ENCODE results near the gene FBXL20. TPM values are rescaled to one million over a fixed set of nuclear protein-coding genes. Genes with fewer than 3 reads are reported as not detected.
A peak's percentile ranks its signal among the peaks of the same experiment; 100 is the strongest.
"Not testable (repeated sequence)": the region's sequence is repeated elsewhere in the genome, so short reads cannot be mapped to it uniquely, and the experiment has no call there.

The FBXL20 gene
- total and polyA plus RNA-seq, 4 donors = 3.2 to 31.7 (median 11.5) TPM

DNA sequence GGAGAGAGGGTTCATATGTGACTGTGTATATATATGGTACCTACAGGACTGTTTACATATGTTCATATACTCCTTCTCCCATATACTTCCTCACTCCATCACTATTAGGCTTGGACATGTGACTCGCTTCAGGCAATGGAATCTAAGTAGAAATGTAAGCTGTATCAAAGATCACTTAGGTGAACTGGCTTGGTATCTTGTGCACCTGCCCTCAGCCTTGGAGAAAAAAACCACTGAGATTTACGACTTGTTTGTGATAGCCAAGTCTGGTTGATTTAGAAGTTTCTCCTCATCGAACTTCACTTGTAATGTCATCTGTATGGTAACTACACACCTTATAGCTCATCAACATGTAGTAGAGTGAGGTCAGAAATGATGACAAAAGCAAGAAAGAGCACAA, 59.9 kb downstream of the FBXL20 start:
- Histone ChIP-seq H3K27ac (ENCODE audit: low read depth in 1 of 2, low read length in 1 of 2) (no peak overlapping the region), H3K4me3 (no peak overlapping the region), H3K4me1 (ENCODE audit: control insufficient read depth in 5 of 5, insufficient read depth in 5 of 5, low read length in 5 of 5) (peaks cover 0 to 4% (median 0%) of the 10 kb centered on the region in 5 donors), H3K36me3 (ENCODE audit: control insufficient read depth in 4 of 4, insufficient read depth in 4 of 4, low read length in 4 of 4) (peaks cover 0 to 3% (median 2%) of the 10 kb centered on the region in 4 donors), H3K9ac (ENCODE audit: insufficient read depth in 1 of 2, low read length in 2 of 2) (no peak overlapping the region), H3K9me3 (ENCODE audit: control insufficient read depth in 4 of 4, insufficient read depth in 3 of 4, low read length in 3 of 4) (no peaks in the 10 kb centered on the region), H3K27me3 (ENCODE audit: control insufficient read depth in 3 of 3, insufficient read depth in 3 of 3, low read length in 2 of 3) (no peaks in the 10 kb centered on the region)
- TF ChIP-seq, protein P1, sequence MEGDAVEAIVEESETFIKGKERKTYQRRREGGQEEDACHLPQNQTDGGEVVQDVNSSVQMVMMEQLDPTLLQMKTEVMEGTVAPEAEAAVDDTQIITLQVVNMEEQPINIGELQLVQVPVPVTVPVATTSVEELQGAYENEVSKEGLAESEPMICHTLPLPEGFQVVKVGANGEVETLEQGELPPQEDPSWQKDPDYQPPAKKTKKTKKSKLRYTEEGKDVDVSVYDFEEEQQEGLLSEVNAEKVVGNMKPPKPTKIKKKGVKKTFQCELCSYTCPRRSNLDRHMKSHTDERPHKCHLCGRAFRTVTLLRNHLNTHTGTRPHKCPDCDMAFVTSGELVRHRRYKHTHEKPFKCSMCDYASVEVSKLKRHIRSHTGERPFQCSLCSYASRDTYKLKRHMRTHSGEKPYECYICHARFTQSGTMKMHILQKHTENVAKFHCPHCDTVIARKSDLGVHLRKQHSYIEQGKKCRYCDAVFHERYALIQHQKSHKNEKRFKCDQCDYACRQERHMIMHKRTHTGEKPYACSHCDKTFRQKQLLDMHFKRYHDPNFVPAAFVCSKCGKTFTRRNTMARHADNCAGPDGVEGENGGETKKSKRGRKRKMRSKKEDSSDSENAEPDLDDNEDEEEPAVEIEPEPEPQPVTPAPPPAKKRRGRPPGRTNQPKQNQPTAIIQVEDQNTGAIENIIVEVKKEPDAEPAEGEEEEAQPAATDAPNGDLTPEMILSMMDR (IDR thresholded peaks at IDR 0.05; ENCODE audit: control extremely low read depth, extremely low read depth) = no peak
- WGBS, 2 donors = 93 to 96% methylated on average over 3 of the region's 3 CpGs
- no peak for DNase-seq
- no peak for ATAC-seq (ENCODE audit: insufficient read depth, low FRiP score)

DNA sequence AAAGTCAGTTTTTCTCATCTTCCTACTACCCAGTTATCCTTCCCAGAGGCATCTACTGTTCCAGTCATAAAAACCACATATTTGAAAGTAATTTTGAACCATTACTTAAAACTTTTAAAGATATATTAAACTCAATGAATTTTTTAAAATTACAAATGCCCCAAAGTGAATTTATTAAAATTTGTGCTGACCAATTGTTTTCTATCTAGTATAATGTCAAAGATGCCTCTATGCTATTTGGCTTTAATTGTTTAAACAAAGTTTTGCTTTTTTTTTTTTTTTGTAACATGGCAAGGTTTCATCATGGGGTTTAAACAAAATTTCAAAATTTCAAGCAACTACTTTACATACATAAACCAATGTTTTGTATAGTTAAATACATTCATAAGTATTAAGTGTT, 60.7 kb downstream of the FBXL20 start:
- peaks cover 0 to 5% (median 0%) of the 10 kb centered on the region in 5 donors for H3K4me1 ChIP-seq (ENCODE audit: control insufficient read depth in 5 of 5, insufficient read depth in 5 of 5, low read length in 5 of 5)
- no peak overlapping the region for H3K27ac ChIP-seq (ENCODE audit: low read depth in 1 of 2, low read length in 1 of 2)
- H3K9ac ChIP-seq (ENCODE audit: insufficient read depth in 1 of 2, low read length in 2 of 2) = no peak overlapping the region
- H3K27me3 ChIP-seq (ENCODE audit: control insufficient read depth in 3 of 3, insufficient read depth in 3 of 3, low read length in 2 of 3) = no peaks in the 10 kb centered on the region
- no peak for ATAC-seq (ENCODE audit: insufficient read depth, low FRiP score)
- TF ChIP-seq, protein P1 (IDR thresholded peaks at IDR 0.05; ENCODE audit: control extremely low read depth, extremely low read depth) = no peak
- DNase-seq = no peak
- H3K9me3 ChIP-seq (ENCODE audit: control insufficient read depth in 4 of 4, insufficient read depth in 3 of 4, low read length in 3 of 4) = no peaks in the 10 kb centered on the region
- H3K4me3 ChIP-seq = no peak overlapping the region
- peaks cover 0 to 3% (median 2%) of the 10 kb centered on the region in 4 donors for H3K36me3 ChIP-seq (ENCODE audit: control insufficient read depth in 4 of 4, insufficient read depth in 4 of 4, low read length in 4 of 4)

GRCh38 chr17:39339272-39339671, 62.2 kb downstream of the FBXL20 start:
- Histone ChIP-seq H3K4me3 (no peak overlapping the region), H3K4me1 (ENCODE audit: control insufficient read depth in 5 of 5, insufficient read depth in 5 of 5, low read length in 5 of 5) (peaks cover 0 to 17% (median 0%) of the 10 kb centered on the region in 5 donors), H3K9ac (ENCODE audit: insufficient read depth in 1 of 2, low read length in 2 of 2) (no peak overlapping the region), H3K9me3 (ENCODE audit: control insufficient read depth in 4 of 4, insufficient read depth in 3 of 4, low read length in 3 of 4) (no peaks in the 10 kb centered on the region), H3K27me3 (ENCODE audit: control insufficient read depth in 3 of 3, insufficient read depth in 3 of 3, low read length in 2 of 3) (no peaks in the 10 kb centered on the region), H3K36me3 (ENCODE audit: control insufficient read depth in 4 of 4, insufficient read depth in 4 of 4, low read length in 4 of 4) (peaks cover 0 to 3% (median 2%) of the 10 kb centered on the region in 4 donors), H3K27ac (ENCODE audit: low read depth in 1 of 2, low read length in 1 of 2) (no peak overlapping the region)
- TF ChIP-seq, protein P1 (IDR thresholded peaks at IDR 0.05; ENCODE audit: control extremely low read depth, extremely low read depth) = no peak
- ATAC-seq (ENCODE audit: insufficient read depth, low FRiP score) (no peak), DNase-seq (peak in 1 of 3 donors; percentile 15)
- 40 to 50% methylated on average over 2 of the region's 2 CpGs for WGBS, 2 donors

- not testable (repeated sequence) for H3K27me3 ChIP-seq (ENCODE audit: control insufficient read depth in 3 of 3, insufficient read depth in 3 of 3, low read length in 2 of 3); H3K9me3 ChIP-seq (ENCODE audit: control insufficient read depth in 4 of 4, insufficient read depth in 3 of 4, low read length in 3 of 4); DNase-seq; H3K27ac ChIP-seq (ENCODE audit: low read depth in 1 of 2, low read length in 1 of 2); ATAC-seq (ENCODE audit: insufficient read depth, low FRiP score); H3K36me3 ChIP-seq (ENCODE audit: control insufficient read depth in 4 of 4, insufficient read depth in 4 of 4, low read length in 4 of 4); H3K4me3 ChIP-seq; H3K9ac ChIP-seq (ENCODE audit: insufficient read depth in 1 of 2, low read length in 2 of 2)
- H3K4me1 ChIP-seq (ENCODE audit: control insufficient read depth in 5 of 5, insufficient read depth in 5 of 5, low read length in 5 of 5) = peaks cover 0 to 17% (median 0%) of the 10 kb centered on the region in 5 donors
- WGBS, 2 donors = 85 to 94% methylated on average over 18 to 26 of the region's 26 CpGs
These were observed 63.8 kb downstream of the FBXL20 start for GRCh38 chr17:39337649-39338048.
